WERI-Rb-1 (cell line): ENCODE results near the gene SLC29A1.

Source experiments
- DNase-seq: peaks from one replicate; pipeline ENCODE4 v3.0.0-alpha.2; 2020
- H3K27ac ChIP-seq: fragments of 250-450 bp; sonication (Bioruptor Pico); 2 replicates; pipeline ENCODE4 v1.5.1; 2020; ENCODE audit warnings: mild to moderate bottlenecking, moderate library complexity
- H3K27me3 ChIP-seq: fragments of 250-450 bp; sonication (Bioruptor Pico); 2 replicates; pipeline ENCODE4 v1.5.1; 2021; ENCODE audit warnings: mild to moderate bottlenecking, low read depth, moderate library complexity; ENCODE audit not compliant: insufficient read depth, severe bottlenecking
- H3K36me3 ChIP-seq: fragments of 250-450 bp; sonication (Bioruptor Pico); 2 replicates; pipeline ENCODE4 v1.5.1; 2020; ENCODE audit warnings: mild to moderate bottlenecking, moderate library complexity
- H3K4me3 ChIP-seq: 2 replicates; pipeline ENCODE4 v1.5.1; 2011; ENCODE audit warnings: low read depth, mild to moderate bottlenecking, control low read depth, low read length
- H3K9me3 ChIP-seq: fragments of 250-450 bp; sonication (Bioruptor Pico); 2 replicates; pipeline ENCODE4 v1.5.1; 2021; ENCODE audit warnings: mild to moderate bottlenecking, moderate library complexity; ENCODE audit not compliant: severe bottlenecking
- CTCF ChIP-seq: IDR thresholded peaks from 2 replicates; pipeline ENCODE4 v1.5.1; 2011; ENCODE audit warnings: low read depth, mild to moderate bottlenecking, control low read depth, inconsistent platforms, low read length

The SLC29A1 gene

DNA sequence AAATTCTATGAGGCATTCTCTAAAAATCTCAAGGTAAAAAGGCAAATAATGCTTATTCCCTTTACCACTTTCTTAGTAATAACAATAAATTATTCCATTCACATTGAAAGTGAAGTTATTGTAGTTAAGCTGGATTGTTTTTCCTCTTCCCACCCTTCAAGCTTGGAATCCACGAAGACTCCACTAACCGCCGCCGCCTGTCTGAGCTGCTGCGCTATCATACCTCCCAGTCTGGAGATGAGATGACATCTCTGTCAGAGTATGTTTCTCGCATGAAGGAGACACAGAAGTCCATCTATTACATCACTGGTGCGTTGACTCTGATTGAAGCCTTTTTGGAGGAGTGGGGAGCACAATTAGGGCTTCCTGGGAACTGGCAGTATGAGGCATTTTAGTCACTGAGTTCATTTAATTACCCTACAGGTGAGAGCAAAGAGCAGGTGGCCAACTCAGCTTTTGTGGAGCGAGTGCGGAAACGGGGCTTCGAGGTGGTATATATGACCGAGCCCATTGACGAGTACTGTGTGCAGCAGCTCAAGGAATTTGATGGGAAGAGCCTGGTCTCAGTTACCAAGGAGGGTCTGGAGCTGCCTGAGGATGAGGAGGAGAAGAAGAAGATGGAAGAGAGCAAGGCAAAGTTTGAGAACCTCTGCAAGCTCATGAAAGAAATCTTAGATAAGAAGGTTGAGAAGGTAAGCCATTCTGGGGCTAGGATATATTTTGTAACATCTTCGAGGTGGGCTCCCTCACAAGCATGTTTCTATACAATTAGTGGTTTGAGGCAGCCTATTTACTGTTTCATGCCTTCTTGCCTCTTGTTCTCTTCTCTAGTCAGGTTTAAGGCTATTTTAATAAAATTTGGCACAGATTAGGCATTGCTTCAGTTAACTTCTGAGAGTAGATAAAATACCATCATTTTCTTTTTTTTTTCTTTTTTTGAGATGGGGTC lies 28.5 kb downstream of the SLC29A1 start:
- DNase-seq = no peak
- no peak overlapping the region for H3K27ac ChIP-seq
- H3K27me3 ChIP-seq = no peaks in the 10 kb centered on the region
- H3K9me3 ChIP-seq = no peaks in the 10 kb centered on the region
- TF ChIP-seq CTCF = no peak
- H3K4me3 ChIP-seq = no peak overlapping the region
- H3K36me3 ChIP-seq = peaks cover 92% of the 10 kb centered on the region

GRCh38 chr6:44253307-44254101 lies 30.1 kb downstream of the SLC29A1 start:
- H3K9me3 ChIP-seq = no peaks in the 10 kb centered on the region
- H3K27me3 ChIP-seq = no peaks in the 10 kb centered on the region
- no peak overlapping the region for H3K27ac ChIP-seq
- peak; percentile 91 for DNase-seq
- peaks cover 84% of the 10 kb centered on the region for H3K36me3 ChIP-seq
- no peak overlapping the region for H3K4me3 ChIP-seq
- peak; percentile 82 for TF ChIP-seq CTCF

- Histone ChIP-seq H3K27me3 (no peaks in the 10 kb centered on the region), H3K4me3 (no peak overlapping the region)
- no peak for TF ChIP-seq CTCF
Measured at GRCh38 chr6:44254191-44255104, 31.1 kb downstream of the SLC29A1 start.

DNA sequence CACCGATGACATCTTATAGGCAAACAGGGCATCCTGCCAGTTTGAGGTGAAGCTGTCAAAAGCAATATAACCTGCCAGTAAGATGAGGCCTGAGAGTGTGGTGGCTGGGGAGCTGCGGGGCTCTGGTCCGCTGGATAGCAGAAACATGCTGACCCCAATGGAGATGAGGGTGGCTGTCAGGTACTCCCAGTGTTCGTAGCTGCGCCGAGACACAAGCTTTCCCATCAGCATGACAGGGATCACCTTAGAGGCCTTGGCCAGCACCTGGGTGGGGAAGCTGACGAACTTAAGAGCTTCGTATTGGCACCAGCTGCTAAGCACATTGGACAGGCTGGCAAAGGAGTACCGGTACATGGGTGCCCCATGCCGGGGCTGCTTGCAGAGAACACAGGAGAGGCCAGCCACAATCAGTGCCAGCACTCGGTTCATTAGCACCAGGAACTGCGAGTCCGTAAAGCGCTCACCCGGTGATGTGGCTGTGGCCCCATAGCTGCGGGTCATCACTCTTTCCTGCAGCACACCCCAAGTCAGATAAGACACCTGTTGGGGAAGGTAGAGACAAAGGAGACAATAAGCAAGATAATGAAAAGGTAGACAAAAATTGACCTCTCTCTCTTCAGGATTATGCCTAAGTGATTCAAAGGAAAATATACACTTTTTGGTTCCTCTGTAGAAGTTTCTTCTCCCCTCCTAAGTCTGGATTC lies 31.9 kb downstream of the SLC29A1 start:
- Histone ChIP-seq H3K4me3 (no peak overlapping the region), H3K9me3 (no peaks in the 10 kb centered on the region), H3K27me3 (no peaks in the 10 kb centered on the region), H3K36me3 (peaks cover 77% of the 10 kb centered on the region), H3K27ac (peak overlapping the region; percentile 87; the same call in 1 of the 2 replicates)
- peak; percentile 36 for DNase-seq
- no peak for TF ChIP-seq CTCF

More at GRCh38 chr6:44254191-44255104, 31.1 kb downstream of the SLC29A1 start:
- Histone ChIP-seq H3K9me3 (no peaks in the 10 kb centered on the region), H3K36me3 (peaks cover 78% of the 10 kb centered on the region), H3K27ac (no peak overlapping the region)
- peak; percentile 35 for DNase-seq
